SU-DHL-6 (cell line): ENCODE data around the gene MGAT4A.

Experiments used
- EZH2phosphoT487 ChIP-seq: fragments of 200-600 bp; sonication (generic), shearing (Covaris generic); conservative IDR thresholded peaks from 2 replicates; pipeline ENCODE4 v1.6.1; 2018; ENCODE audit warnings: mild to moderate bottlenecking, antibody characterized with exemption, low read length, moderate library complexity, mixed read lengths
- TF ChIP-seq, protein P1 (sequence below): fragments of 200-600 bp; sonication (generic); IDR thresholded peaks from one replicate; pipeline ENCODE4 v1.5.1; 2017; ENCODE audit warnings: antibody characterized with exemption, mild to moderate bottlenecking, low read length, moderate library complexity; ENCODE audit not compliant: insufficient read depth, poor library complexity, severe bottlenecking

DNA sequence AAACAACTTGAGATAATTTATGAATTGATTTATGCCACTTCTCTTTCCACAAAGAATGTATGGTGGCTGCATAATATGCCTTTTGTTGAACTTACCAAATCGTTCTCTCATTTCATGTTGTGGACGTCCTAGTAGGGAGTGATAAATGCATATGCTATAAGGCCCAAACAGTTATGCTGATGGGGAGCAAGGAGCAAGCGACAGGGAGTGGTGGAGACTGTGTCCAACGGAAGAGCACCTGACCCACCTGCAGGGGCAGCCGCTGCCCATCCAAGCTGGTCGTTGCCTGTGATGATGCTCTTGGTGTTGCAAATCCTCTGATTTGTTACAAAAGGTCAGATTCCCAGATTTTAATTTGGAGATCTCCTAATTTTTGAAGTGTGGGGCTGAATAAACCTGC lies 31.0 kb upstream of the MGAT4A start:
- TF ChIP-seq, protein P1, sequence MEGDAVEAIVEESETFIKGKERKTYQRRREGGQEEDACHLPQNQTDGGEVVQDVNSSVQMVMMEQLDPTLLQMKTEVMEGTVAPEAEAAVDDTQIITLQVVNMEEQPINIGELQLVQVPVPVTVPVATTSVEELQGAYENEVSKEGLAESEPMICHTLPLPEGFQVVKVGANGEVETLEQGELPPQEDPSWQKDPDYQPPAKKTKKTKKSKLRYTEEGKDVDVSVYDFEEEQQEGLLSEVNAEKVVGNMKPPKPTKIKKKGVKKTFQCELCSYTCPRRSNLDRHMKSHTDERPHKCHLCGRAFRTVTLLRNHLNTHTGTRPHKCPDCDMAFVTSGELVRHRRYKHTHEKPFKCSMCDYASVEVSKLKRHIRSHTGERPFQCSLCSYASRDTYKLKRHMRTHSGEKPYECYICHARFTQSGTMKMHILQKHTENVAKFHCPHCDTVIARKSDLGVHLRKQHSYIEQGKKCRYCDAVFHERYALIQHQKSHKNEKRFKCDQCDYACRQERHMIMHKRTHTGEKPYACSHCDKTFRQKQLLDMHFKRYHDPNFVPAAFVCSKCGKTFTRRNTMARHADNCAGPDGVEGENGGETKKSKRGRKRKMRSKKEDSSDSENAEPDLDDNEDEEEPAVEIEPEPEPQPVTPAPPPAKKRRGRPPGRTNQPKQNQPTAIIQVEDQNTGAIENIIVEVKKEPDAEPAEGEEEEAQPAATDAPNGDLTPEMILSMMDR = no peak
- TF ChIP-seq EZH2phosphoT487 = no peak
